ENCODE results near the gene PSENEN.

Gene PSENEN

DNA sequence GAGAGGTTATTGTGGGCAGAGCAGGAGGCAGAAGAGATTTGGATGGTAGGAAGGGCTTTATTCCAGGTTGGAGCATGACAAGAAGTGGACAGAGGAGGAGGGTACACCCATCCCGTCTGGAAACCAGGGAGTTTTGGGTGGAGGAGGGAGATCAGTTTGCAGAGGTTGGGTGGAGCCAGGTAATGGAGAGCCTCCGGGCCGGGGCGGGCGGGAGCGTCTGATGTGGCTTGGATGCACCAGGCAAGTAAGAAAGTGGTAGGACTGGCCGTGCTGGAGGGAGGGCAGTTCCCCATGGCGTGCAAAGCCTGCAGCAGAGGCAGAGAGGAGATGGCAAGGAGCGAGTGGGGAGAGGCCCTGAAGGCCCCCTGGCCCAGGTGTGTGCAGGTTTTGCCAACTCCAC is 14.1 kb upstream of the PSENEN start:
- no peaks in the 10 kb centered on the region for H3K9me2 ChIP-seq (replicated peaks; ENCODE audit: insufficient read depth, low read length)
- no peak overlapping the region for H3K27ac ChIP-seq (ENCODE audit: low read depth, low read length)
- TF ChIP-seq, protein P1, sequence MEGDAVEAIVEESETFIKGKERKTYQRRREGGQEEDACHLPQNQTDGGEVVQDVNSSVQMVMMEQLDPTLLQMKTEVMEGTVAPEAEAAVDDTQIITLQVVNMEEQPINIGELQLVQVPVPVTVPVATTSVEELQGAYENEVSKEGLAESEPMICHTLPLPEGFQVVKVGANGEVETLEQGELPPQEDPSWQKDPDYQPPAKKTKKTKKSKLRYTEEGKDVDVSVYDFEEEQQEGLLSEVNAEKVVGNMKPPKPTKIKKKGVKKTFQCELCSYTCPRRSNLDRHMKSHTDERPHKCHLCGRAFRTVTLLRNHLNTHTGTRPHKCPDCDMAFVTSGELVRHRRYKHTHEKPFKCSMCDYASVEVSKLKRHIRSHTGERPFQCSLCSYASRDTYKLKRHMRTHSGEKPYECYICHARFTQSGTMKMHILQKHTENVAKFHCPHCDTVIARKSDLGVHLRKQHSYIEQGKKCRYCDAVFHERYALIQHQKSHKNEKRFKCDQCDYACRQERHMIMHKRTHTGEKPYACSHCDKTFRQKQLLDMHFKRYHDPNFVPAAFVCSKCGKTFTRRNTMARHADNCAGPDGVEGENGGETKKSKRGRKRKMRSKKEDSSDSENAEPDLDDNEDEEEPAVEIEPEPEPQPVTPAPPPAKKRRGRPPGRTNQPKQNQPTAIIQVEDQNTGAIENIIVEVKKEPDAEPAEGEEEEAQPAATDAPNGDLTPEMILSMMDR (IDR thresholded peaks at IDR 0.05; ENCODE audit: insufficient read depth, low read length, poor library complexity, severe bottlenecking), result no peak
- no peak for TF ChIP-seq EZH2phosphoT487 (conservative IDR thresholded peaks at IDR 0.05; ENCODE audit: low read length)
- H2AFZ ChIP-seq (ENCODE audit: low read depth, low read length, severe bottlenecking), result no peak overlapping the region
- no peaks in the 10 kb centered on the region for H3K79me2 ChIP-seq (ENCODE audit: insufficient read depth, low read length)
- H3F3A ChIP-seq (ENCODE audit: insufficient read depth), result no peaks in the 10 kb centered on the region
- H3K4me3 ChIP-seq (ENCODE audit: insufficient read depth, low read length, poor library complexity, severe bottlenecking), result no peak overlapping the region
- no peak overlapping the region for H3K4me2 ChIP-seq (ENCODE audit: low read depth, low read length, poor library complexity, severe bottlenecking)
- no peaks in the 10 kb centered on the region for H3K36me3 ChIP-seq (ENCODE audit: low read length)
- H4K20me1 ChIP-seq (ENCODE audit: low read depth, low read length), result no peaks in the 10 kb centered on the region
- no peaks in the 10 kb centered on the region for H3K9me3 ChIP-seq (ENCODE audit: insufficient read depth, low read length)
- H3K9ac ChIP-seq (ENCODE audit: low read length), result no peak overlapping the region
- no peaks in the 10 kb centered on the region for H3K27me3 ChIP-seq (ENCODE audit: low read length)

DNA sequence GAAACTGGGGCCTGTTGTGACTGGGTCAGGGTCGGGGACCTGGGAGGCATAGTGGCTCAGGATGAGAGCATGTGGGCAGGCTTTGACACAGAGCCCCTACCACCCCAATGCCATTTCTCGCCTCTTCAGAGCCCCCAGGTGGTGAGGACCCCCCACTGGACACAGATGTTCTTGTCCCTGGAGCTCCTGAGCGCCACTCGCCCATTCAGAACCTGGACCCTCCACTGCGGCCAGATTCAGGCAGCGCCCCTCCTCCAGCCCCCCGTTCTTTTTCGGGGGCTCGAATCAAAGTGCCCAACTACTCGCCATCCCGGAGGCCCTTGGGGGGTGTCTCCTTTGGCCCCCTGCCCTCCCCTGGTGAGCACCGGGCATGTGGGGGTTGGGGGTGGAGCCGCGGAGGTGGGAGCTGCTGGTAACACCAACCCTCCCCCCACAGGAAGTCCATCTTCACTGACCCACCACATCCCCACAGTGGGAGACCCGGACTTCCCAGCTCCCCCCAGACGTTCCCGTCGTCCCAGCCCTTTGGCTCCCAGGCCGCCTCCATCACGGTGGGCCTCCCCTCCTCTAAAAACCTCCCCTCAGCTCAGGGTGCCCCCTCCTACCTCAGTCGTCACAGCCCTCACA is 13.6 kb upstream of the PSENEN start:
- H3K27ac ChIP-seq (ENCODE audit: low read depth, low read length), result no peak overlapping the region
- TF ChIP-seq, protein P1 (IDR thresholded peaks at IDR 0.05; ENCODE audit: insufficient read depth, low read length, poor library complexity, severe bottlenecking), result no peak
- no peak for TF ChIP-seq EZH2phosphoT487 (conservative IDR thresholded peaks at IDR 0.05; ENCODE audit: low read length)

DNA sequence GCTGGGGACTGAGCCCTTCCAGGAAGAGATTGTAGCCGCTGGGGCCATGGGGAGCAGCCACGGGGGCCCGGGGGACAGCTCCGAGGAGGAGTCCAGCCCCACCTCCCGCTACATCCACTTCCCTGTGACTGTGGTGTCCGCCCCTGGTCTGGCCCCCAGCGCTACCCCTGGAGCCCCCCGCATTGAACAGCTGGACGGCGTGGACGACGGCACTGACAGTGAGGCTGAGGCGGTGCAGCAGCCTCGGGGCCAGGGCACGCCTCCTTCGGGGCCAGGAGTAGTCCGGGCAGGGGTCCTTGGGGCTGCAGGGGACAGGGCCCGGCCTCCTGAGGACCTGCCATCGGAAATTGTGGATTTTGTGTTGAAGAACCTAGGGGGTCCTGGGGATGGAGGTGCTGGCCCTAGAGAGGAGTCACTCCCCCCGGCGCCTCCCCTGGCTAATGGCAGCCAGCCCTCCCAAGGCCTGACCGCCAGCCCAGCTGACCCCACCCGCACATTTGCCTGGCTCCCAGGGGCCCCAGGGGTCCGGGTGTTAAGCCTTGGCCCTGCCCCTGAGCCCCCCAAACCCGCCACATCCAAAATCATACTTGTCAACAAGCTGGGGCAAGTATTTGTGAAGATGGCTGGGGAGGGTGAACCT is 12.8 kb upstream of the PSENEN start:
- H3K36me3 ChIP-seq (ENCODE audit: low read length), result no peaks in the 10 kb centered on the region
- no peaks in the 10 kb centered on the region for H3K9me2 ChIP-seq (replicated peaks; ENCODE audit: insufficient read depth, low read length)
- no peak overlapping the region for H2AFZ ChIP-seq (ENCODE audit: low read depth, low read length, severe bottlenecking)
- no peaks in the 10 kb centered on the region for H3K79me2 ChIP-seq (ENCODE audit: insufficient read depth, low read length)
- no peaks in the 10 kb centered on the region for H3F3A ChIP-seq (ENCODE audit: insufficient read depth)
- H3K27me3 ChIP-seq (ENCODE audit: low read length), result no peaks in the 10 kb centered on the region
- no peaks in the 10 kb centered on the region for H4K20me1 ChIP-seq (ENCODE audit: low read depth, low read length)
- no peak overlapping the region for H3K4me3 ChIP-seq (ENCODE audit: insufficient read depth, low read length, poor library complexity, severe bottlenecking)
- TF ChIP-seq, protein P1 (IDR thresholded peaks at IDR 0.05; ENCODE audit: insufficient read depth, low read length, poor library complexity, severe bottlenecking), result no peak
- no peak for TF ChIP-seq EZH2phosphoT487 (conservative IDR thresholded peaks at IDR 0.05; ENCODE audit: low read length)
- H3K9ac ChIP-seq (ENCODE audit: low read length), result no peak overlapping the region
- H3K4me2 ChIP-seq (ENCODE audit: low read depth, low read length, poor library complexity, severe bottlenecking), result no peak overlapping the region
- no peak overlapping the region for H3K27ac ChIP-seq (ENCODE audit: low read depth, low read length)
- no peaks in the 10 kb centered on the region for H3K9me3 ChIP-seq (ENCODE audit: insufficient read depth, low read length)

More for the DNA sequence above, 13.6 kb upstream of the PSENEN start:
- H3K36me3 ChIP-seq (ENCODE audit: low read length), result no peaks in the 10 kb centered on the region
- H3K9ac ChIP-seq (ENCODE audit: low read length), result no peak overlapping the region
- H3F3A ChIP-seq (ENCODE audit: insufficient read depth), result no peaks in the 10 kb centered on the region
- H3K27me3 ChIP-seq (ENCODE audit: low read length), result no peaks in the 10 kb centered on the region
- H3K4me2 ChIP-seq (ENCODE audit: low read depth, low read length, poor library complexity, severe bottlenecking), result no peak overlapping the region
- H3K4me3 ChIP-seq (ENCODE audit: insufficient read depth, low read length, poor library complexity, severe bottlenecking), result no peak overlapping the region
- no peak overlapping the region for H2AFZ ChIP-seq (ENCODE audit: low read depth, low read length, severe bottlenecking)
- H4K20me1 ChIP-seq (ENCODE audit: low read depth, low read length), result no peaks in the 10 kb centered on the region
- no peaks in the 10 kb centered on the region for H3K9me3 ChIP-seq (ENCODE audit: insufficient read depth, low read length)
- no peaks in the 10 kb centered on the region for H3K9me2 ChIP-seq (replicated peaks; ENCODE audit: insufficient read depth, low read length)
- no peaks in the 10 kb centered on the region for H3K79me2 ChIP-seq (ENCODE audit: insufficient read depth, low read length)
